Measurements from ENCODE around the gene TMEFF2.

The TMEFF2 gene

GRCh38 chr2:191950132-191950874, 244.4 kb downstream of the TMEFF2 start:
- no peak for TF ChIP-seq CTCF (conservative IDR thresholded peaks at IDR 0.05; ENCODE audit: low read depth)
- DNase-seq (ENCODE audit: low spot score) = no peak
- ChIA-PET CTCF (interaction anchor here (0.7 kb wide), 1 partner anchor 9 kb away, joined by 3 read pairs; no protein-coding TSS in a partner anchor), POLR2A (ENCODE audit: low non-redundant PET) (no interaction called here)
- no peak overlapping the region for H3K27ac ChIP-seq

- POLR2A ChIA-PET (ENCODE audit: low non-redundant PET) = no interaction called here
- CTCF ChIA-PET = interaction anchor here (0.7 kb wide), 1 partner anchor 17 kb away, joined by 4 read pairs; no protein-coding TSS in a partner anchor
- no peak overlapping the region for H3K27ac ChIP-seq
- no peak for DNase-seq (ENCODE audit: low spot score)
- no peak for TF ChIP-seq CTCF (conservative IDR thresholded peaks at IDR 0.05; ENCODE audit: low read depth)
Observed at GRCh38 chr2:191947235-191947634, 247.5 kb downstream of the TMEFF2 start.

GRCh38 chr2:191946471-191947182, 248.1 kb downstream of the TMEFF2 start:
- CTCF ChIA-PET = interaction anchor here (0.7 kb wide), 1 partner anchor 18 kb away, joined by 4 read pairs; no protein-coding TSS in a partner anchor
- no peak overlapping the region for H3K27ac ChIP-seq
- TF ChIP-seq CTCF (conservative IDR thresholded peaks at IDR 0.05; ENCODE audit: low read depth) = no peak
- no peak for DNase-seq (ENCODE audit: low spot score)
- POLR2A ChIA-PET (ENCODE audit: low non-redundant PET) = no interaction called here

- H3K27ac ChIP-seq = no peak overlapping the region
- CTCF ChIA-PET = interaction anchor here (0.6 kb wide), 1 partner anchor 176 kb away, joined by 3 read pairs; no protein-coding TSS in a partner anchor
- no peak for DNase-seq (ENCODE audit: low spot score)
- no peak for TF ChIP-seq CTCF (conservative IDR thresholded peaks at IDR 0.05; ENCODE audit: low read depth)
- POLR2A ChIA-PET (ENCODE audit: low non-redundant PET) = no interaction called here
Observed at GRCh38 chr2:191945623-191946022, 249.1 kb downstream of the TMEFF2 start.

GRCh38 chr2:191942739-191943103, 252.0 kb downstream of the TMEFF2 start:
- DNase-seq (ENCODE audit: low spot score) = no peak
- ChIA-PET CTCF (no interaction called here), POLR2A (ENCODE audit: low non-redundant PET) (no interaction called here)
- TF ChIP-seq CTCF (conservative IDR thresholded peaks at IDR 0.05; ENCODE audit: low read depth) = no peak
- peak overlapping the region; percentile 52 for H3K27ac ChIP-seq

- TF ChIP-seq CTCF (conservative IDR thresholded peaks at IDR 0.05; ENCODE audit: low read depth) = no peak
- ChIA-PET POLR2A (ENCODE audit: low non-redundant PET) (no interaction called here), CTCF (interaction anchor here (0.5 to 0.6 kb wide), 2 partner anchors 130 to 151 kb away, joined by 3 read pairs; no protein-coding TSS in a partner anchor)
- peak; percentile 10 for DNase-seq (ENCODE audit: low spot score)
- peak overlapping the region; percentile 52; the same call in 1 of the 2 replicates for H3K27ac ChIP-seq
Observed at GRCh38 chr2:191942090-191942738, 252.5 kb downstream of the TMEFF2 start.

All from RWPE1 (cell line).